Left ventricle myocardium inferior (tissue), 1 donor: Measurements from ENCODE around the gene BST2. TPM values are rescaled to one million over a fixed set of nuclear protein-coding genes. Genes with fewer than 3 reads are reported as not detected.

Experiments used
- DNase-seq: peaks from one replicate; pipeline ENCODE4 v3.0.0-alpha.2; 2020
- H3K27ac ChIP-seq: fragments of 200-600 bp; replicated peaks from 2 replicates; pipeline ENCODE4 v1.8.0; 2021
- H3K27me3 ChIP-seq: fragments of 200-600 bp; 2 replicates; pipeline ENCODE4 v1.8.0; 2021; ENCODE audit warnings: low read depth
- H3K36me3 ChIP-seq: fragments of 200-600 bp; 2 replicates; pipeline ENCODE4 v1.8.0; 2021
- H3K4me1 ChIP-seq: fragments of 200-600 bp; 2 replicates; pipeline ENCODE4 v1.8.0; 2021
- H3K4me3 ChIP-seq: fragments of 200-600 bp; 2 replicates; pipeline ENCODE4 v1.8.0; 2021; ENCODE audit warnings: mild to moderate bottlenecking, moderate library complexity
- H3K9me3 ChIP-seq: fragments of 200-600 bp; replicated peaks from 2 replicates; pipeline ENCODE4 v1.8.0; 2021
- CTCF ChIP-seq: fragments of 200-600 bp; IDR thresholded peaks from 2 replicates; pipeline ENCODE4 v1.8.0; 2021; ENCODE audit warnings: antibody characterized with exemption, mild to moderate bottlenecking, borderline replicate concordance
- intact Hi-C: fragments of 100-400 bp; cut with micrococcal nuclease; formaldehyde crosslinking; loops from one replicate; pipeline ENCODE4 v1.11.0; 2022
- total RNA-seq: library from RNA; stranded (reverse); fragmentation: NEBNext Ultra II Directional; extraction: Animal tissue kit (Norgen Biotek cat#: 25700); gene quantifications from one replicate; pipeline ENCODE4 v1.2.1, GENCODE V29; 2021
- donor health status: DM: no; HTN: yes; CAD: no; lungs with severe emphysema.

The BST2 gene
- total RNA-seq, 1 donor from 2014 or later: 42.2 TPM

GRCh38 chr19:17418710-17419109 is 13.3 kb upstream of the BST2 start:
- H3K27ac ChIP-seq: no peak overlapping the region
- H3K4me1 ChIP-seq: peaks cover 21% of the 10 kb centered on the region
- no peak for TF ChIP-seq CTCF

GRCh38 chr19:17415121-17415520 is 9.7 kb upstream of the BST2 start:
- intact Hi-C loops: no loop called here
- no peak overlapping the region for H3K27ac ChIP-seq
- H3K27me3 ChIP-seq: peaks cover 41% of the 10 kb centered on the region

More at GRCh38 chr19:17418710-17419109, 13.3 kb upstream of the BST2 start:
- Histone ChIP-seq H3K9me3 (no peaks in the 10 kb centered on the region), H3K27me3 (peaks cover 27% of the 10 kb centered on the region), H3K4me3 (peak overlapping the region; percentile 76), H3K36me3 (peaks cover 9% of the 10 kb centered on the region)
- intact Hi-C loops: no loop called here
- no peak for DNase-seq

GRCh38 chr19:17414097-17414496 is 8.7 kb upstream of the BST2 start:
- H3K27me3 ChIP-seq: peaks cover 41% of the 10 kb centered on the region
- H3K36me3 ChIP-seq: peaks cover 4% of the 10 kb centered on the region
- peaks cover 26% of the 10 kb centered on the region for H3K4me1 ChIP-seq
- no peaks in the 10 kb centered on the region for H3K9me3 ChIP-seq
- DNase-seq: no peak
- intact Hi-C loops: no loop called here
- TF ChIP-seq CTCF: no peak
- no peak overlapping the region for H3K4me3 ChIP-seq
- H3K27ac ChIP-seq: no peak overlapping the region

More at GRCh38 chr19:17415121-17415520, 9.7 kb upstream of the BST2 start:
- no peak overlapping the region for H3K4me3 ChIP-seq
- no peak for DNase-seq
- peaks cover 31% of the 10 kb centered on the region for H3K4me1 ChIP-seq
- no peaks in the 10 kb centered on the region for H3K9me3 ChIP-seq
- H3K36me3 ChIP-seq: peaks cover 4% of the 10 kb centered on the region
- no peak for TF ChIP-seq CTCF

GRCh38 chr19:17411801-17412200 is 6.4 kb upstream of the BST2 start:
- Histone ChIP-seq H3K27ac (peak overlapping the region; percentile 72), H3K36me3 (peaks cover 4% of the 10 kb centered on the region), H3K4me3 (no peak overlapping the region), H3K27me3 (peaks cover 37% of the 10 kb centered on the region), H3K9me3 (no peaks in the 10 kb centered on the region), H3K4me1 (peaks cover 22% of the 10 kb centered on the region)
- intact Hi-C loops: no loop called here
- no peak for TF ChIP-seq CTCF
- DNase-seq: no peak

- intact Hi-C loops: no loop called here
- H3K4me1 ChIP-seq: peaks cover 34% of the 10 kb centered on the region
These were observed 4.6 kb upstream of the BST2 start for GRCh38 chr19:17409990-17410389.

More at GRCh38 chr19:17409990-17410389, 4.6 kb upstream of the BST2 start:
- H3K4me3 ChIP-seq: no peak overlapping the region
- no peak for DNase-seq
- no peaks in the 10 kb centered on the region for H3K9me3 ChIP-seq
- TF ChIP-seq CTCF: no peak
- H3K36me3 ChIP-seq: peaks cover 4% of the 10 kb centered on the region
- peaks cover 27% of the 10 kb centered on the region for H3K27me3 ChIP-seq
- no peak overlapping the region for H3K27ac ChIP-seq
